Adrenal gland (tissue), 12 donors: ENCODE results near the gene ASAP2. TPM values are rescaled to one million over a fixed set of nuclear protein-coding genes. Genes with fewer than 3 reads are reported as not detected.

Source experiments
- DNase-seq, 7 donors: peaks; one replicate each; pipeline ENCODE4 v3.0.0-alpha.2; 2019 to 2020
- H3K27ac ChIP-seq, 5 donors: fragments of 200-600 bp; sonication (generic) in 4 of 5; 1 replicate in 3 of 5; 2 replicates in 2 of 5; pipeline versions ENCODE4 v1.5.1 to v1.8.0; 2016 to 2020; ENCODE audit warnings: mild to moderate bottlenecking in 1 of 5
- H3K27me3 ChIP-seq: fragments of 200-600 bp; 2 replicates; pipeline ENCODE4 v1.8.0; 2021
- H3K36me3 ChIP-seq, 2 donors: fragments of 200-600 bp; replicated peaks in 1 of 2; 1 replicate in 1 of 2; 2 replicates in 1 of 2; pipeline versions ENCODE4 v1.5.1 to v1.8.0; 2018 to 2022
- H3K4me1 ChIP-seq, 2 donors: fragments of 200-600 bp; replicated peaks in 1 of 2; 1 replicate in 1 of 2; 2 replicates in 1 of 2; pipeline versions ENCODE4 v1.5.1 to v1.8.0; 2018 to 2021
- H3K4me3 ChIP-seq, 4 donors: fragments of 200-600 bp; sonication (generic) in 3 of 4; one replicate each; pipeline ENCODE4 v1.5.1; 2016 to 2018
- H3K9me3 ChIP-seq, 3 donors: fragments of 200-600 bp; sonication (generic) in 1 of 3; replicated peaks in 1 of 3; 1 replicate in 2 of 3; 2 replicates in 1 of 3; pipeline versions ENCODE4 v1.5.1 to v1.8.0; 2016 to 2021
- CTCF ChIP-seq, 6 experiments: fragments of 450-650 bp in 4 of 6; fragments of 200-600 bp in 2 of 6; sonication (generic) in 1 of 6; IDR thresholded peaks; 1 replicate in 5 of 6; 2 replicates in 1 of 6; pipeline versions ENCODE4 v1.5.1 to v1.8.0; 2016 to 2021; ENCODE audit warnings: antibody characterized with exemption in 6 of 6, mild to moderate bottlenecking in 2 of 6, moderate library complexity in 1 of 6
- POLR2A ChIP-seq, 2 donors: fragments of 450-650 bp; IDR thresholded peaks; one replicate each; pipeline ENCODE4 v1.6.1; 2017; ENCODE audit warnings: antibody characterized with exemption in 2 of 2, mild to moderate bottlenecking in 2 of 2, moderate library complexity in 1 of 2
- WGBS, 4 donors: extraction: QIAGEN DNeasy Blood & Tissue Kit in 2 of 4; methylation state at CpG; one replicate each; pipeline versions ENCODE4 v1.1.5 to v1.1.7; 2013 to 2017; 5-methylcytosine and 5-hydroxymethylcytosine counted together
- intact Hi-C, 2 donors: fragments of 100-400 bp; cut with DNase I; formaldehyde crosslinking; loops; one replicate each; pipeline versions ENCODE4 v1.14.1 to v1.15.0; 2022 to 2023
- polyA plus RNA-seq, 3 donors: library from polyadenylated mRNA; stranded (reverse); fragments of 200-250 nt in 2 of 3; fragments of 350-450 nt in 1 of 3; fragmentation: Illumina TruSeq in 1 of 3; extraction: RNeasy Lipid Tissue Mini Kit (QIAGEN cat#74804) in 1 of 3; gene quantifications; one replicate each; pipeline ENCODE4 v1.2.3, GENCODE V29; 2013 to 2014
- total RNA-seq, 9 donors: library from RNA; depleted of rRNA in 4 of 9; stranded (reverse); fragments of >200 nt in 4 of 9; fragments of 120-200 nt in 1 of 9; fragmentation: NEBNext Ultra II Directional in 1 of 9; extraction: Animal tissue kit (Norgen Biotek cat#: 25700) in 1 of 9; gene quantifications; one replicate each; pipeline versions ENCODE4 v1.1.0 to v1.2.4, GENCODE V29; 2013 to 2023
- donor health status: healthy with polysubstance abuse.
- donor health status: Bipolar disorder and iron deficiency.
- donor health status: DM: yes; HTN: yes; CAD: no.
- donor health status: DM: no; HTN: no; CAD: no.
- donor health status: DM: no; HTN: no; CAD: no.
- donor health status: DM: yes; HTN: yes; CAD: no.

Gene ASAP2
- total and polyA plus RNA-seq, 12 donors: 5.4 to 12.9 (median 7.7) TPM

GRCh38 chr2:9309147-9309546 lies 102.5 kb downstream of the ASAP2 start:
- no peak overlapping the region for H3K4me3 ChIP-seq
- intact Hi-C loops: no loop called here
- no peaks in the 10 kb centered on the region for H3K27me3 ChIP-seq
- no peak for TF ChIP-seq CTCF (IDR thresholded peaks at IDR 0.05)
- TF ChIP-seq POLR2A (IDR thresholded peaks at IDR 0.05): no peak
- no peaks in the 10 kb centered on the region for H3K9me3 ChIP-seq
- peak overlapping the region in 1 of 5 donors; percentile 81 for H3K27ac ChIP-seq
- DNase-seq: no peak
- H3K4me1 ChIP-seq: peaks cover 9 to 23% of the 10 kb centered on the region in 2 donors
- WGBS, 4 donors: 95 to 99% (median 97%) methylated on average over 9 of the region's 9 CpGs
- no peaks in the 10 kb centered on the region for H3K36me3 ChIP-seq

GRCh38 chr2:9310377-9310776 lies 103.8 kb downstream of the ASAP2 start:
- H3K4me3 ChIP-seq: no peak overlapping the region
- TF ChIP-seq CTCF (IDR thresholded peaks at IDR 0.05): no peak
- H3K27me3 ChIP-seq: no peaks in the 10 kb centered on the region
- peak in 6 of 7 donors; percentile 38 to 63 (median 52) for DNase-seq
- H3K36me3 ChIP-seq: no peaks in the 10 kb centered on the region
- H3K27ac ChIP-seq: peak overlapping the region in 3 of 5 donors; percentile 33 to 81 (median 66)
- H3K4me1 ChIP-seq: peaks cover 9 to 23% of the 10 kb centered on the region in 2 donors
- intact Hi-C loops: no loop called here
- H3K9me3 ChIP-seq: no peaks in the 10 kb centered on the region
- 33 to 44% (median 39%) methylated on average over 1 of the region's 1 CpG for WGBS, 4 donors

- intact Hi-C loops: no loop called here
- Histone ChIP-seq H3K36me3 (no peaks in the 10 kb centered on the region), H3K27me3 (no peaks in the 10 kb centered on the region), H3K9me3 (no peaks in the 10 kb centered on the region), H3K4me1 (peaks cover 9 to 23% of the 10 kb centered on the region in 2 donors), H3K27ac (peak overlapping the region in 3 of 5 donors; percentile 33 to 81 (median 66)), H3K4me3 (no peak overlapping the region)
- DNase-seq: no peak
- TF ChIP-seq POLR2A (IDR thresholded peaks at IDR 0.05) (no peak), CTCF (IDR thresholded peaks at IDR 0.05) (no peak)
- 26 to 35% (median 30%) methylated on average over 1 of the region's 1 CpG for WGBS, 4 donors
Observed at GRCh38 chr2:9310798-9311197, 104.2 kb downstream of the ASAP2 start.

- TF ChIP-seq CTCF (IDR thresholded peaks at IDR 0.05): no peak
- Histone ChIP-seq H3K4me3 (no peak overlapping the region), H3K27ac (peak overlapping the region in 3 of 5 donors; percentile 33 to 81 (median 66)), H3K9me3 (no peaks in the 10 kb centered on the region), H3K4me1 (peaks cover 9 to 23% of the 10 kb centered on the region in 2 donors), H3K27me3 (no peaks in the 10 kb centered on the region), H3K36me3 (no peaks in the 10 kb centered on the region)
- intact Hi-C loops: no loop called here
- DNase-seq: peak in 6 of 7 donors; percentile 21 to 68 (median 26)
- WGBS, 4 donors: 70 to 79% (median 75%) methylated on average over 11 to 12 of the region's 12 CpGs
Observed at GRCh38 chr2:9311488-9311887, 104.9 kb downstream of the ASAP2 start.
